Stimulated activated CD4-positive, alpha-beta T cell treated with anti-CD3 and anti-CD28 coated beads, TNF-alpha, amount 100 ng/mL, for 48 hours (primary cell): ENCODE results near the gene ZNF425.
"Not testable (repeated sequence)": the region's sequence is repeated elsewhere in the genome, so short reads cannot be mapped to it uniquely, and the experiment has no call there.

Experiments used
- DNase-seq, 3 donors: peaks; one replicate each; pipeline ENCODE4 v3.0.0-alpha.2; 2020; ENCODE audit warnings: low read depth in 3 of 3

The ZNF425 gene

DNA sequence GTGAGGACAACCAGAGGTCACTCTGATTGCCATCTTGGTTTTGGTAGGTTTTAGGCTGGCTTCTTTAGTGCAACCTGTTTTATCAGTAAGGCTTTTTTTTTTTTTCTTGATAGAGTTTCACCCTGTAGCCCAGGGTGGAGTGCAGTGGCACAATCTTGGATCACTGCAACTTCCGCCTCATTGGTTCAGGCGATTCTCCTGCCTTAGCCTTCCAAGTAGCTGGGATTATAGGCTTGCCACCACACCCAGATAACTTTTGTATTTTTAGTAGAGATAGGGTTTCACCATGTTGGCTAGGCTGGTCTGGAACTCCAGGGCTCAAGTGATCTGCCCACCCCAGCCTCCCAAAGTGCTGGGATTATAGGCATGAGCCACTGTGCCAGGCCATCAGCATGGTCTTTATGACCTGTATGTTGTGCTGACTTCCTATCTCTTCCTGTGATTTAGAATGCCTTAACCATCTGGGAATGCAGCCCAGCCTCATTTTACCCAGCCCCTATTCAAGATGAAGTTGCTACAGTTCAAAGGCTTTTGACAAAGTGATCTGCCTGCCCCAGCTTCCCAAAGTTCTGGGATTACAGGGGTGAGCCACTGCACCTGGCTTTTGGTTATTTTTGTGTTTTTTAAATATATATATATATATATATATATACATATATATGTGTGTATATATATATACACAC is 7.0 kb upstream of the ZNF425 start:
- no peak for DNase-seq

DNA sequence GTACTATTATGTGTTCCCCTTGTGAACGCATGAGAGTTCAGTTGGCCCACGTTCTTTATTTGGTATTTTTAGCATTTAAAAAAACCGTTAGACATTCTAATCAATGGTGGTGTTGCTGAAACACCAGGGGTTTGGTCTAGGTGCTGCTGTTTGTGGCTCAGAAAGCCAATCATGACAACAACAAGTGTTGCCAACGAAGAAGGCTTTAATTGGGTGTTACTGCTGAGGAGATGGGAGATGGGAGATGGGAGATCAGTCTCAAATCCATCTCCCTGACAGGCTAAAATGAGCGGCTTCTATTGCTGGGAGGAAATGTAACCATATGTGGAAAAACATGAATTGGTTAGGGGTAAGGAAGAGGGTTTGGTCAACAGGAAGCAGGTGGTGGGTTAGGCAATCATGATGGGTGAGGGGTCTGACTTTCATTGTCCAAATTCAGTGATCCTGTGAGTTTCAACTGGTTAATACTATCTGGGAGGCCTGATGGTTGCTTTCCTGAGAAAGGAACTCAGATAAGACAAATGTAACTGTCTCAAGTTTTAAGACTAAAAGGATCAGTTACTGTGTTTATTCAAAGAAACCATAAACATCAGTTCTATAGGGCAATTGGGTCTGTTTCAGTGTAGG is 4.6 kb upstream of the ZNF425 start:
- DNase-seq = no peak

DNA sequence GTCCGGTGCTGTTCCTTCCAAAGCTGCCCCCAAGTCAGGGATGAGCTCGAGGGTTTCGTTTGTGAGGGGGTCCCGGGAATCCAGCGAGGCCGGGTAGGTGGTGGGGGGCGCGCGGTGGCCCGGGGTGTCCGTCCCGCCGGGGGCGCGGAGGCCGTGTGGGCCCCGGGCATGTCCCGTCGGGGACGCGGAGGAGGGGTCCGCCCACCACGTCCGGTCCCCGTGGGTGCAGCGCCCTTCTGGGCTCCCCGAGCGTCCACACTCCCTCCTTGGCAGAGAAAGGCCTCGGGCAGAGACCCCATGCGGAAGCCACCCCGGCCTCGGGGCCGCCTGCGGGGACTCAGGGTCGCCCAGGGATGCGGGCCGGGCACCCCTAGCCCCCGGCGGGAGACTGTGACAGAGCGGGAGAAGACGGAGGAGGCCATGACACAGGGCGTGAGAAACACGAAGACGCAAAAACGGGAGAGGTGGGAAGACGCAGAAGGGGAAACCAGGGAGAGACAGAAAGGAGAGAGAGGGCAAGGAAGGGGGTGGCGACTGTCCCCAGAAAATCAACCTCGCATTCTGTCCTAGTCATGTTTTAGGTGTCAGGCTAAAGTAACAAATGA is 640 bp upstream of the ZNF425 start:
- peak; percentile 35 to 65 (median 40) for DNase-seq

DNA sequence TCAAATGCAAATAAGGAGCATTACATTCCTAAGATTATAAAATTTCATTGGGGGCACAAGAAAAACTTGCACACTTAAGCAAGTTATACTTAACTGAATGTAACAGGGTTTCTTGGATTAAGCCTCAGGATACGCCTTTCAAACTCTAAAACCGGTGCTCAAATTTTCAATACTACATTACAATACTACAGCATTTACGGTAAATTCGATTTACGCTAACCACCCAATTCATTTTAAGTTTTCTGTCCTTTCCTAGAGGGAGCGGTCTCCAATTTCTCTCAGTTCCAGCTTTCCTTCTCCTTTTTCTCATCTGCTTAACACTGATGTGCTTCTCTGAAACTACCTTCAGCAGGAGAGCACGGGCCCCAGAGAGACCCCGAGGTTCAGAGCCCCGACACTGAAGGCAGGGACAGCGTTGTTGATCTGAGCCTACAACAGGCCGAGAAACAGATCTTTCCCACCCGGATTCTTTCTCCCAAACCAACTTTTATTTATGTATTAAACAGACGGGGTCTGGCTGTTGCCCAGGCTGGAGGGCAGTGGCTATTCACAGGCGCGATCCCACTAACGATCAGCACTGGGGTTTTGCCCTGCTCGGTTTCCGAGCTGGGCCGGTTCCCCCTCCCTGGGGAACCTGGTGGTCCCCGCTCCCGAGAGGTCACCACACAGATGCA is 798 bp downstream of the ZNF425 start:
- DNase-seq = no peak

DNA sequence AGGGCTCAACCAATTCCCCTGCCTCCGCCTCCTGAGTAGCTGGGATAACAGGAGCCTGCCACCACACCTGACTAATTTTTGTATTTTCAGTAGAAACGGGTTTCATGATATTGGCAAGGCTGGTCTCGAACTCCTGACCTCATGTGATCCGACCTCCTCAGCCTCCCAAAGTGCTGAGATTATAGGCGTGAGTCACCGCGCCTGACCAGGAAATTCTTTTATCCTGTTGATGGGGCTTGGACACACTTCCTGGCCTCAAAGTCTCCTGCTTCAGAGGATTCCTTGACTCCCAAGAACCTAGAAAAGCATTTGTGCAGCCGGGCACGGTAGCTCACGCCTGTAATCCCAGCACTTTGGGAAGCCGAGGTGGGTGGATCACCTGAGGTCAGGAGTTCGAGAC is 16.2 kb downstream of the ZNF425 start:
- DNase-seq = no peak

DNA sequence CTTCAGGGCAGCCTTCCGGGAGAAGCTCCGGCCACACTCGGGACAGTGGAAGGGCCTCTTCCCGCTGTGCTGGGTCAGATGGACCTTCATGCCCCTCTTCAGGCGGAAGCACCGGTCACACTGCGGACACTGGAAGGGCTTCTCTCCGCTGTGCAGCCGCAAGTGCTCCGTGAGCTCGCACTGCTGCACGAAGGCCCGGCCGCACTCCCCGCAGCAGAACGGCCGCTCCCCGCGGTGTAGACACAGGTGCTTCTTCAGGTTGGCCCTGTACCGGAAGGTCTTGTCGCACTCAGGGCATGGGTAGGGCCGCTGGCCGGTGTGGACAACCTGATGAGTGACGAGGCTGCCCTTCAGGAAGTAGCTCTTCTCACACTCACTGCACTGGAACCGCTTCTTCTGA is 21.4 kb downstream of the ZNF425 start:
- no peak for DNase-seq

DNA sequence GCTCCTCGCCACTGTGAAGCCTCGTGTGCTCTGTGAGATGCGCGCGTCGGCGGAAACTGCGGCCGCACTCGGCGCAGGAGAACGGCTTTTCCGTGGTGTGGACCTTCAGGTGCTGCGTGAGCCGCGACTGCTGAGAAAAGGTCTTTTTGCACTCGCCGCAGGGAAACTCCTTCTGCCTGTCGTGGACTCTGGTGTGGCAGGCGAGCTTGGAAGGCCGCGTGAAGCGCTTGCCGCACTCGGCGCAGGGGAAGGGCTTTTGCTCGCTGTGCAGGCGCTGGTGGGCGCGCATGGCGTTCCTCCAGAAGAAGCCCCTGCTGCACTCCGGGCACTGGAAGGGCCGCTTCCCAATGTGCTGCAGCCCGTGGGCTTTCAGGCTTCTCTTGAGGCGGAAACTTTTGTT is 21.9 kb downstream of the ZNF425 start:
- no peak for DNase-seq

DNA sequence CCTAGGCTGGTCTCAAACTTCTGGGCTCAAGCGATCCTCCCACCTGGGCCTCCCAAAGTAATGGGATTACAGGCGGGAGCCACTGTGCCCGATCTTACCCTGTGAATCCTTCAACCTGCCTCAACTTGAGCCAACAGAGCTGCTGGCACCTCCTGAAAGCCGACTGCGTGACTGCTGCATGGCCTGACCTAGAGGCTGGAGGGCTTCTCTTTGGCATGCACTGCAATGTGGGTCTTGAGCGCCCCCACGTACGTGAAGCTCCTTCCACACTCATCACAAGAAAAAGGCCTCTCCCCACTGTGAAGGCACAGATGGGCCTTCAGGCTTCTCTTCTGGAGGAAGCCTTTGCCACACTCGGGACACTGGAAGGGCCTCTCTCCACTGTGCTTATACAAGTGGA is 22.7 kb downstream of the ZNF425 start:
- DNase-seq = no peak

DNA sequence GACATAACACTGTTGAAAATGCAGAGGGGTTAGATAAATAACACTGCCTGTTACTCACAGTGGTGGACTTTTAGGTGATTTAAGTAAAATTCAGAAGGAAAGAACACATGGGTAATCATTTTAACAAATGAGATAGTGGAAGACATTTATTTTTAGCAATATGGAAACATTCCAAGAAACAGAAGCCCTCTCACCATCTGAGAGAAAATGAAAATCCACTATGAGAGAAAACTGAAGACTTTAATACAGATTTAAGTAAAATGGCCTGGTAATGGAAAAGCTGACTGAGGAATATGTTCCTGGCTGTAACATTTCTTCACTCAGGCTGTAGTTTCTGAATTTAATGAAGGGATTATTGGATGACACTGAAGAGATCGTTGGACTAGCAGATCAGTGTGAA is 23.5 kb downstream of the ZNF425 start:
- DNase-seq = no peak

DNA sequence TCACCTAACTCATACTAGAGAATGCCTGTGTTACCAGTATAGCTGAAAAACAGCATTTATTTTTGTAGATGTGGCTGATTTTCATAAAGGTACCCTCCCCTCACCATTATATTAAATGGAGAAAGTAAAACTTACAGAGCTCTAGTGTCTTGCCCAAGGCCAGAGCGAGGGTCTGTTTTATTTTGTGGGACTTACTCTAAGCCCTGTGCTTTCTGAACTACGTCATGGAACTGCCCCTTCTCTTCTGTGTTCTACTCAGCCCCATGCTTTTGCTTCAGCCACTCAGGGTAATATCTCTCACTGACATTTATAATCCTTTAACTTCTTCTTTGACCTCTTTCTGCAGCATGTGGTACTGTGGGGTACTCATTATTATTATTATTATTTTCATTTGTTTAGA is 25.3 kb downstream of the ZNF425 start:
- DNase-seq = no peak

DNA sequence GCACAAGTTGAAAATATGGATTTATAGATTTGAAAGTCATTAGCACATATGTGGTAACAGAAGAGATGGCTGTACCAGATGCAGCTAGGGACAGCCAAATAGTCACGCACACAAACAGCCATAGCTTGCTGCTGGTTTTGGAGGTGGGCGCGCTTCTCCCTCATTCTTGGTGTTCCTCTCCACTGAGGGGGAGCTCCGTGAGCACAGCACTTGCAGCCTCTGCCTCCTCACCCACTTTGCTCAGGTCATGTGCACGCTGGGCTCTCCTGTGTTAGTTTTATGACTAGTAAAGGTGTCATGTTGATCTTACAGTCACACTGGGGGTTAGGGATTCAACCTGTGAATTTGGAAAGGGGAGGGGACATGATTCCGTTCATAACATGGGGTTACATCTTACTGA is 27.1 kb downstream of the ZNF425 start:
- no peak for DNase-seq

DNA sequence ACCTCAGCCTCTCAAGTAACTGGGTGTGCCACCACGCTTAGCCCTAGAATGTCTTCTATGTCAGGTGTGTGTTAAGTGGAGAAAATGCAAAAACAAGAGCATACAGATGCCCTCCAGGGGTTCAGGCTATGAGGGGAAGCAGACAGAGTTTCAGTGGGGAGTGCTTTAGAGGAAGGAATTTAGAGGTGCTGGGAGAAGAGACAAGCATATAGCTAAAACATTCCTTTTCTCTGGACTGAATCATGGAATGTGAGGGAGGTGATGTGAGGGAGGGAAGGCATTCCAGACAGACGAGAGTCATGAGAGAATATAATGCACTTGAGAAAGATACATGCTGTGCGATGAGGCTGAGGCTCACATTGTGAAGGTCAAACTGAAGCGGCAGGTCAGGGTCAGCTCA is 29.0 kb downstream of the ZNF425 start:
- DNase-seq = no peak

DNA sequence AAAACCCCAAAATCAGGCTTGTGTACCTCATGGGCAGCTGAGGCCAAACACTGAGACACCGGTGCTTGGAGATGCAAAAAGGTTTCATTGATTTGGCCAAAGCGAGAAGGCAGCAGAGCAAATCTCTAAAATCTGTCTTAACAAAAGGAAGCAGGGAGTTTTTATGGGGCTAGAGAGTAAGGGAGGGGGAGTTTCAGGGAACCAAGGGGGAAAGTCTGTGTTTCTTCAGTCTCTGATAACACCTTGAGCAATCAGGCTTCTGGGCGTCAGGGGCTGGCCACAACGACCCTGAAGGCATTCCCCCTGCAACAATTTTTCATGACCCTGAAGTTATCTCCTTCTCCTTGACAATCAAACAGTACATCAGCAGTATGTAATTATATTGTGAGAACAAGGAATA is 32.9 kb downstream of the ZNF425 start:
- no peak for DNase-seq

DNA sequence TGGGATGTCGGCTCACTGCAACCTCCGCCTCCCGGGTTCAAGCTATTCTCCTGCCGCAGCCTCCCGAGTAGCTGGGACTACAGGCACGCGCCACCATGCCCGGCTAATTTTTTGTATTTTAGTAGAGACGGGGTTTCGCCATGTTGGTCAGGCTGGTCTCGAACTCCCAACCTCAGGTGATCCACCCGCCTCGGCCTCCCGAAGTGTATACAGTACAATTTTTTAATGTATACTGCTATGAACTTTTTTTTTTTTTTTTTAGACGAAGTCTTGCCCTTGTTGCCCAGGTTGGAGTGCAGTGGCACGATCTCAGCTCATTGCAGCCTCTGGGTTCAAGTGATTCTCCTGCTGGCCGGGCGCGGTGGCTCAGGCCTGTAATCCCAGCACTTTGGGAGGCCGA is 33.9 kb downstream of the ZNF425 start:
- DNase-seq = not testable (repeated sequence)

DNA sequence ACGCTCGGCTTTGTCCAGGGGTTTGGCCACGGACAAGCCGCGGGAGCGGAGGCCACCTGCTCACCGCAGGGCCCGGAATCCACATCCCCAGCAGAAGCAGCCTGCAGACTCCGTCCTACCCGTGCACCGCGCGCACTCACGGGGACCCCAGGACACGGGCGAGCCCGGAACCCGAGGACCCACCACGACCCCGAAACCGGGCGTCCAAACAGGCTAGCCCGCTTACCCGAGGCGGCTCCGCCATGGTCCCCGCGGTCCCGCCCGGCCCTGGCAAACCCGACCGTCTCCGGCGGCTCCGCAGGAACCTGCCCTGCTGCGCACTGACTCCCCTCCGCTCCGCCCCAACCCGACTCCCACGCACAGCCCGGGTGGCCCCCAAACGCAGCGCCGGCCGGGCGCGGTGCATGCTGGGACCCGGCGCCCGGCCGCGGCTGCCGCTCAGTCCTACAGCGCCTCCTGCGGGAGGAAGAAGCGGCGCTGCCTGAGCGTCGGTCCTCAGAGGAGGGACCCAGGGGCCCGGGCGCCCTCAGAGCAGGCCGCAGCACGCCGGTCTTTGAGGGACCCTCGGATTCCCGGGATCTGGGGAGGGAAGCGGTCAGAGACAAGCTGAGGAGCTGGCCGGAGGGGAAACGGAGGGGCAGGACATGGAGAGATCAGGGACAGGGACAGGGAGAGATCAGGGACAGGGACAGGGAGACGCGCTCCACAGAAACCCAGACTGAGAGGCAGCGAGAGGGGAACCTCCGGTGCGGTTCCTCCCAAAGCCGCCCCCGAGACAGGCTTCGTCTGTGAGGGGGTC is 35.5 kb downstream of the ZNF425 start, which contains the start of gene ZNF786:
Gene ZNF786 (minus strand): TSS at position 322 of the 799 bp plus-strand sequence. CDS start 78 bp downstream, at position 244.
- DNase-seq = peak; percentile 88 to 97 (median 89)

DNA sequence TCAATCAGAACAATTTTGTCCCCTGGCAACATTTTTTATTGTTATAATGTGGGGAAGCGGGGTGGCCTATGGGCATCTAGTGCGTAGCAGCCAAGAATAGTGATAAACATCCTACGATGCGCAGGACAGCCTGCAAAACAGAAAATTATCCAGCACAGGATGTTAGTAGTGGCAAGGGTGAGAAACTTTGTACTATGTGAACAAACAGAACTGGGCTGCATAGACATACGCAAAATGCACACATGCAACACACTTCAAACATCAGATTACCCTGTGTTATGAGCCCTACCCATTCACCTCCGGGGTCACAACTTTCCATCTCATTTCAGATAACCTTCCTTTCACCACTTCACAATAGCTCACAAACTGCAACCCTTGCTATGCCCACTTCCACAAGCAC is 38.7 kb downstream of the ZNF425 start:
- DNase-seq = no peak

DNA sequence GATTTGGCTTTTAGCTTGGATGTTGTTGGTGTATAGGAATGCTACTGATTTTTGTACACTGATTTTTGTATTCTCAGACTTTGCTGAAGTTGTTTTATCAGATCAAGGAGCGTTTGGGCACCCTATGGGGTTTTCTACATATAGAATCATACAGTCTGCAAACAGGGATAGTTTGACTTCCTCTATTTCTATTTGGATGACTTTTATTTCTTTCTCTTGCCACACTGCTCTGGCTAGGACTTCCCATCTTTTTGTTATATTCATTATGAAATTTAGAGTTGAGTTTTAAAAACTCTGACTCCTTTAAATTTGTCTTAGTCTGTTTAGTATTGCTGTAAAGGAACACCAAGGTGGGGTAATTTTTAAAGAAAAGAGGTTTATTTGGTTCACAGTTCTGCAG is 40.3 kb downstream of the ZNF425 start:
- no peak for DNase-seq

DNA sequence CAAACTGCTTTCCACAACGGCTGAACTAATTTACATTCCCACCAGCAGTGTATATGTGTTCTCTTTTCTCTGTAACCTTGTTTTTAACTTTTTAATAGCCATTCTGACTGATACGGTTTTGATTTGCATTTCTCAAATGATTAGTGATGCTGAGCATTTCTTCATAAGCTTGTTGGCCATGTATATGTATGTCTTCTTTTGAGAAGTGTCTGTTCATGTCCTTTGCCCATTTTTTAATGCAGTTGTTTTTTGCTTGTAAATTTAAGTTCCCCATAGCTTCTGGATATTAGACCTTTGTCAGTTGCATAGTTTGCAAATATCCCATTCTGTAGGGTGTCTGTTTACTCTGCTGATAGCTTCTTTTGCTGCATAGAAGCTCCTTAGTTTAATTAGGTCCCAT is 41.7 kb downstream of the ZNF425 start:
- no peak for DNase-seq

DNA sequence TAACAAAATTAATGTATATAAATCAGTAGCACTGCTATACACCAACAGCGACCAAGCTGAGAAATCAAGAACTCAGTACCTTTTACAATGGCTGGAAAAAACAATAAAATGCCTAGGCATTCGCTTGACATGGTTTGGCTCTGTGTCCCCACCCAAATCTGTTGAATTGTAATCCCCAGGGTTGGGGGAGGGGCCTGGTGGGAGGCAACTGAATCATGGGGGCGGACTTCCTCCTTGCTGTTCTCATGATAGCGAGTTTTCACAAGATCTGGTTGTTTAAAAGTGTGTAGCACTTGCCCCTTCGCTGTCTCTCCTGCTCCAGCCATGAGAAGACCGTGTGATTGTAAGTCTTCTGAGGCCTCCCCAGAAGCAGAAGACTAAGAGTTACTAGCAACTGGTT is 44.2 kb downstream of the ZNF425 start:
- DNase-seq = no peak

DNA sequence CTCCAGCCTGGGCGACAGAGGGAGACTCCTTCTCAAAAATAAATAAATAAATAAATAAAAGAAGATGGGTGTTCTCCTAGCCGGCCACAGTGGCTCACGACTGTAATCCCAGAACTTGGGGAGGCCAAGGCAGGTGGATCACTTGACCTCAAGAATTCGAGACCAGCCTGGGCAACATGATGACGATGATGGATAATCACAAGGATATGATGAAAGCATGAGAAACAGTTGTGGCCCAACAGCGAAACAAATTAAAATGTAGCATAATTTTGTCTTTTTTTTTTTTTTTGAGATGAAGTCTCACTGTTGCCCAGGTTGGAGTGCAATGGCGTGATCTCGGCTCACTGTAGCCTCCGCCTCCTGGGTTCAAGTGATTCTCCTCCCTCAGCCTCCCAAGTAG is 48.5 kb downstream of the ZNF425 start:
- no peak for DNase-seq

DNA sequence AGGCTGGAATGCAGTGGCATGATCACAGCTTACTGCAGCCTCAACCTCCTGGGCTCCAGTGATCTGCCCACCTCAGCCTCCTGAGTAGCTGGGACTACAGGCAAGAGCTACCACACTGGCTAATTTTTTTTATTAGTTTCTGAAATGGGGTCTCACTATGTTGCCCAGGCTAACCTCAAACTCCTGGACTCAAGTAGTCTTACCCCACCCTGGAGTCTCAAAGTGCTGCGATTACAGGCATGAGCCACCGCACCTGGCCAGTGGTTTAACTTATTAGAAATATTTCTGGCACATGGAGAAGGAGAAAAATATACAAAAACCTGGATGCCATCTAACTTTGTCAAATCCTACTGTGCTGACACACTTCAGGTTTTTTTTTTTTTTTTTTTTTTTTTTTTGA is 50.8 kb downstream of the ZNF425 start:
- no peak for DNase-seq
